Measurements from ENCODE around the gene SLC38A11. TPM values are rescaled to one million over a fixed set of nuclear protein-coding genes. Genes with fewer than 3 reads are reported as not detected.

Gene SLC38A11
- total RNA-seq, 1 experiment from 2014 or later = not detected

GRCh38 chr2:164952057-164952702 is 3.1 kb downstream of the SLC38A11 start (continued):
- TF ChIP-seq REST (IDR thresholded peaks at IDR 0.05; ENCODE audit: low read depth) (no peak), EGR1 (IDR thresholded peaks at IDR 0.05; ENCODE audit: low read depth) (no peak), SRF (IDR thresholded peaks at IDR 0.05; ENCODE audit: low read depth) (no peak), POLR2A (IDR thresholded peaks at IDR 0.05; ENCODE audit: borderline replicate concordance, extremely low read depth, insufficient read depth, insufficient read length) (no peak), SP1 (IDR thresholded peaks at IDR 0.05; ENCODE audit: low read depth) (no peak), ELF1 (IDR thresholded peaks at IDR 0.05; ENCODE audit: borderline replicate concordance, low read depth) (no peak), EZH2phosphoT487 (IDR thresholded peaks at IDR 0.05; ENCODE audit: borderline replicate concordance) (no peak), MAX (IDR thresholded peaks at IDR 0.05) (no peak), ZNF274 (IDR thresholded peaks at IDR 0.05; ENCODE audit: low read depth, low read length) (no peak), YY1 (IDR thresholded peaks at IDR 0.05; ENCODE audit: extremely low read depth, insufficient replicate concordance, low read depth, low read length) (no peak)

GRCh38 chr2:164948540-164948939 is 6.8 kb downstream of the SLC38A11 start:
- Histone ChIP-seq H3K4me3 (replicated peaks in 1 of 2; ENCODE audit: low read depth in 1 of 2, low read length in 2 of 2) (no peak overlapping the region), H4K20me1 (ENCODE audit: insufficient read depth) (no peaks in the 10 kb centered on the region), H3K9me3 (ENCODE audit: control insufficient read depth in 1 of 2, insufficient read depth in 1 of 2, low read depth in 1 of 2, low read length in 2 of 2) (no peaks in the 10 kb centered on the region), H3K36me3 (ENCODE audit: control insufficient read depth in 1 of 2, insufficient read depth in 2 of 2, low read length in 2 of 2) (no peaks in the 10 kb centered on the region), H3K27ac (ENCODE audit: low read depth, low read length) (no peak overlapping the region), H2AFZ (ENCODE audit: low read depth, low read length, poor library complexity, severe bottlenecking) (no peak overlapping the region), H3K4me1 (ENCODE audit: control insufficient read depth in 1 of 2, insufficient read depth in 2 of 2, low read length in 2 of 2) (no peaks in the 10 kb centered on the region), H3K9ac (ENCODE audit: low read length) (no peak overlapping the region), H3K4me2 (ENCODE audit: low read length) (no peak overlapping the region), H3K27me3 (ENCODE audit: insufficient read depth, low read length) (no peaks in the 10 kb centered on the region), H3K9me2 (ENCODE audit: insufficient read depth) (no peaks in the 10 kb centered on the region), H3K79me2 (ENCODE audit: insufficient read depth, low read length) (no peaks in the 10 kb centered on the region)
- CTCF ChIA-PET = no interaction called here
- no TSS peak for BruUV-seq (replicated peaks)
- intact Hi-C loops (cut with micrococcal nuclease) = no loop called here
- POLR2A ChIA-PET = no interaction called here
- ATAC-seq (no peak), DNase-seq (ENCODE audit: low read depth, low spot score) (no peak)
- RAD21 ChIA-PET (ENCODE audit: low non-redundant PET in 1 of 2, low total read pairs in 2 of 2, uncharacterized antibody in 2 of 2, unreplicated experiment in 2 of 2) = no interaction called here
- TF ChIP-seq MAX (IDR thresholded peaks at IDR 0.05) = no peak
- no peak for TF ChIP-seq JUND (IDR thresholded peaks at IDR 0.05)
- TF ChIP-seq REST (IDR thresholded peaks at IDR 0.05; ENCODE audit: low read depth) = no peak
- TF ChIP-seq TCF7L2 (IDR thresholded peaks at IDR 0.05; ENCODE audit: borderline replicate concordance, extremely low read depth, insufficient read depth, insufficient read length) = no peak
- TF ChIP-seq RAD21 (IDR thresholded peaks at IDR 0.05; ENCODE audit: low read depth) = no peak
- TF ChIP-seq ZFX (IDR thresholded peaks at IDR 0.05) = no peak
- TF ChIP-seq SRF (IDR thresholded peaks at IDR 0.05; ENCODE audit: low read depth) = no peak
- no peak for TF ChIP-seq SP1 (IDR thresholded peaks at IDR 0.05; ENCODE audit: low read depth)
- no peak for TF ChIP-seq ELF1 (IDR thresholded peaks at IDR 0.05; ENCODE audit: borderline replicate concordance, low read depth)
- no peak for TF ChIP-seq CBX3 (IDR thresholded peaks at IDR 0.05; ENCODE audit: low read depth)
- no peak for TF ChIP-seq ATF3 (IDR thresholded peaks at IDR 0.05)
- TF ChIP-seq SIN3A (IDR thresholded peaks at IDR 0.05; ENCODE audit: low read depth) = no peak
- no peak for TF ChIP-seq EZH2 (IDR thresholded peaks at IDR 0.05)
- no peak for TF ChIP-seq FOSL1 (IDR thresholded peaks at IDR 0.05; ENCODE audit: low read depth)
- no peak for TF ChIP-seq EGR1 (IDR thresholded peaks at IDR 0.05; ENCODE audit: low read depth)

All from HCT116 (cell line).